A549 (cell line): ENCODE results near the gene ALDH1A2.

Experiments used
- BHLHE40 ChIP-seq: IDR thresholded peaks from 2 replicates; pipeline ENCODE4 v1.6.1; 2012; ENCODE audit warnings: low read depth, low read length, inconsistent platforms
- CHD2 ChIP-seq: fragments of 150-350 bp; IDR thresholded peaks from 2 replicates; pipeline ENCODE4 v1.6.1; 2014; ENCODE audit warnings: low read length; ENCODE audit not compliant: partially characterized antibody
- EHMT2 ChIP-seq: fragments of 200-600 bp; sonication (generic); IDR thresholded peaks from 2 replicates; pipeline ENCODE4 v1.6.1; 2016; ENCODE audit warnings: antibody characterized with exemption, low read depth, mild to moderate bottlenecking, moderate library complexity
- POLR2A ChIP-seq: IDR thresholded peaks from 2 replicates; pipeline ENCODE4 v1.6.1; 2012; ENCODE audit warnings: mild to moderate bottlenecking, low read length
- RAD21 ChIP-seq, 2 experiments: fragments of >200 bp in 1 of 2; sonication (Bioruptor Twin) in 1 of 2; formaldehyde crosslinking in 1 of 2; IDR thresholded peaks in 1 of 2; conservative IDR thresholded peaks in 1 of 2; 2 replicates in 1 of 2; 3 replicates in 1 of 2; pipeline ENCODE4 v1.6.1; 2012 to 2018; ENCODE audit warnings: inconsistent platforms in 1 of 2
- SMC3 ChIP-seq: fragments of >200 bp; sonication (Bioruptor Twin); formaldehyde crosslinking; IDR thresholded peaks from 3 replicates; pipeline ENCODE4 v1.6.1; 2018; ENCODE audit warnings: inconsistent platforms
- TF ChIP-seq, protein P1 (sequence below): fragments of >200 bp; sonication (Bioruptor Twin); formaldehyde crosslinking; IDR thresholded peaks from 3 replicates; pipeline ENCODE4 v1.5.1; 2016

DNA sequence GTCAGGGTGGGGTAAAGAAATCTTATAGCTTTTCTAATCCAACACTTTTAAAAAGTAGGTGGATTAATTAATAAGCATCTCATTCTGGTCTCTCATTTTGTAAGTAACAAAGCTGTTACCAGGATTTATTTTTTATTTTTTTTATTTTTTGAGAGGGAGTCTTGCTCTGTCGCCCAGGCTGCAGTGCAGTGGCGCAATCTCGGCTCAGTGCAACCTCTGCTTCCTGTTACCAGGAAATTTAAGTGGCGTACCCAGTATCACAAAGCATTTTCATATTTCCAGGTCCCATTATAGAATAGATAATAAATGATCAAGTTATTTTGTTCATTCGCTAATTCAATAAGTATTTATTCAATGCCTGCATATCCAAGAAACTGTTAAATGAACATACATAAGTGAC lies 13.2 kb downstream of the ALDH1A2 start:
- TF ChIP-seq RAD21 (conservative IDR thresholded peaks at IDR 0.05 in 1 of 2, IDR thresholded peaks at IDR 0.05 in 1 of 2) (no peak), CHD2 (no peak), POLR2A (no peak), EHMT2 (no peak), SMC3 (no peak), BHLHE40 (no peak)
- TF ChIP-seq, protein P1, sequence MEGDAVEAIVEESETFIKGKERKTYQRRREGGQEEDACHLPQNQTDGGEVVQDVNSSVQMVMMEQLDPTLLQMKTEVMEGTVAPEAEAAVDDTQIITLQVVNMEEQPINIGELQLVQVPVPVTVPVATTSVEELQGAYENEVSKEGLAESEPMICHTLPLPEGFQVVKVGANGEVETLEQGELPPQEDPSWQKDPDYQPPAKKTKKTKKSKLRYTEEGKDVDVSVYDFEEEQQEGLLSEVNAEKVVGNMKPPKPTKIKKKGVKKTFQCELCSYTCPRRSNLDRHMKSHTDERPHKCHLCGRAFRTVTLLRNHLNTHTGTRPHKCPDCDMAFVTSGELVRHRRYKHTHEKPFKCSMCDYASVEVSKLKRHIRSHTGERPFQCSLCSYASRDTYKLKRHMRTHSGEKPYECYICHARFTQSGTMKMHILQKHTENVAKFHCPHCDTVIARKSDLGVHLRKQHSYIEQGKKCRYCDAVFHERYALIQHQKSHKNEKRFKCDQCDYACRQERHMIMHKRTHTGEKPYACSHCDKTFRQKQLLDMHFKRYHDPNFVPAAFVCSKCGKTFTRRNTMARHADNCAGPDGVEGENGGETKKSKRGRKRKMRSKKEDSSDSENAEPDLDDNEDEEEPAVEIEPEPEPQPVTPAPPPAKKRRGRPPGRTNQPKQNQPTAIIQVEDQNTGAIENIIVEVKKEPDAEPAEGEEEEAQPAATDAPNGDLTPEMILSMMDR: no peak
